Measurements from ENCODE around the gene ENTHD1.

The ENTHD1 gene

DNA sequence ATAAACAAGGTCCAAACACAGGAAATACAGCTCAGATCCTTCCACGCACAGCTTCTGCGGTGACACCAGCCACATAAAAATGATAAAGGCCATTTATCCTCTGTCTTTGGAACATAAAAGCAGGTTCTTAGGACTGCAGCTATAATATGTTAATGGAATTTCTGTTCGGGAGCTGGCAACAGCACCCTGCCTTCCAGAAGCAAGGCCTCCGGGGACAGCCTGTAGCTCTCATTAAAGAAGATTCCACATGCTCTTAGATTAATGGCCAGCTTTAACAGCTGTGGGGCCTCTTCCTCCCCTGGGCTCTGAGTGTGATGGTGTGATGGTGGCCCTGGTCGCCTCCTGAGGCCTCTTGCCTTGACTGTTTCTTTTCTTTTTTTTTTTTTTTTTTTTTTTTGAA lies 185.7 kb downstream of the ENTHD1 start:
- FAIRE-seq: no peak

DNA sequence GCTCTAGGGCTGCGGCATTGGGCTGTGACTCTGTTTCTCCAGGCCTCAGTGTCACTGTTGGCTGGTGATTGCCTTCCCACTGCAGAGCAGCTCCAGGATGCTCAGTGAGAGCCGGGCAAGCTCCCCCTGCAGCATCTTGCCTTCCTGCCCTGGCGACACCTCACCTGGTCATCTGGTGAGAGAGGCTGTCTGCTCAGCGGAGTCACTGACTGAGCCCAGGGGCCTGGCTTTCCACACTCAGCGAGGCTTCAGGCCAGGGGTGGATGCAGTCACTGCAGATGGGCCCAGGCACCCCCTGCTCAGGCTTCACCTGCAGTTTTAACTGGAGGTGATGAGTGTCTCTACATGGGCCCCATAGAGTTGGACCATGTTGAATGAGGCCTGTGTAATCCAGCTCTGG lies 186.2 kb downstream of the ENTHD1 start:
- no peak for FAIRE-seq

DNA sequence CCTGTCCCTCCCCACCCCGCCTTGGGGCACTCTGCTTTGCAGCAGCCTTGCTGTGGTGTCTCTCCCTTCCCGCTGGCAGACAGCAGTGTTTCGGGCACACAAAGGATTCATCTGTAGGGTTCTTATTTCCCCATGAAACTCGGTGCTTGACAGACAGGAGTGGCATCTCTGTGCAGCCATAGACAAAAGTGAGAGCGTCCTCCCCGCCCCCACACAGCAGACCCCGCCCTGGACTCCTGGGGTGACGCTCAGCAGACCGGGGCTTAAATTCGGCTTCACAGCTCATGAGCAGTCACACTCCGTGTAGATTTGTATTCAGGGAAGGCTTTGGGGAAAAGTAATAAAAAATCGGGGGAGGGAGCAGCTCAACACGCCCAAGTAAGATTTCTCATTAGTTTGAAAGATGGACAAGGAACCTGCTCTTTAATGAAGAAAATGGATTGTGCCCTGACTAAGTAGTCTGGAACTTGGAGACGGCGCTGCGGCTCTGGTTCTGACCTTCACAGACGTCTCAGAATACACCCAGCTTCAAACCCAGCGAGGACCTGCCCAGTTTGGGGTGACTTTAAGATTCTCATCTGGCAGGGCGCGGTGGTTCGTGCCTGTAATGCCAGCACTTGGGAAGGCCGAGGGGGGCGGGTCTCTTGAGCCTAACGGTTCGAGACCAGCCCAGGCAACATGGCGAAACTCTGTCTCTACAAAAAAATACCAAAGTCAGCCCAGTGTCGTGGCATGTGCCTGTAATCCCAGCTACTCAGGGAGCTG lies 187.0 kb downstream of the ENTHD1 start:
- FAIRE-seq: no peak

DNA sequence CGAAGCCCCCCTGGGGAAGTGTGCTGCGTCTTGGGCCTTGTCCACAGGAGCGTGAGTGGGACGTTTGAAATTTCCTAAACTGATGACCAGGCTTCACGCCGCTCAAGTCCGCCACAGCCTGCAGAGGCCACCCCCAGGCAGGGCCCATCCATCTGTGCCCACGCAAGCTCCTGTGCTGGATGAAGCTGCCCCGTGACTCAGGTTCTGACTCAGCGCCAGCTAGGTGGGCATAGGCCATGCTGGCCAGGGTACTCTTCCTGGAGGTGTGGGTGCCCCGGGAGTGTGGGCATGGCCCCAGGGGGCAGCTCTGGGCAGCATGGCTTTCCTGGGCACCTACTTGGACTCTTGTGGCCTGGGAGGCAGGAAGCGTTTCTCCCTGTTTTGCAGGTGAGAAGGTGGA lies 188.2 kb downstream of the ENTHD1 start:
- no peak for FAIRE-seq

DNA sequence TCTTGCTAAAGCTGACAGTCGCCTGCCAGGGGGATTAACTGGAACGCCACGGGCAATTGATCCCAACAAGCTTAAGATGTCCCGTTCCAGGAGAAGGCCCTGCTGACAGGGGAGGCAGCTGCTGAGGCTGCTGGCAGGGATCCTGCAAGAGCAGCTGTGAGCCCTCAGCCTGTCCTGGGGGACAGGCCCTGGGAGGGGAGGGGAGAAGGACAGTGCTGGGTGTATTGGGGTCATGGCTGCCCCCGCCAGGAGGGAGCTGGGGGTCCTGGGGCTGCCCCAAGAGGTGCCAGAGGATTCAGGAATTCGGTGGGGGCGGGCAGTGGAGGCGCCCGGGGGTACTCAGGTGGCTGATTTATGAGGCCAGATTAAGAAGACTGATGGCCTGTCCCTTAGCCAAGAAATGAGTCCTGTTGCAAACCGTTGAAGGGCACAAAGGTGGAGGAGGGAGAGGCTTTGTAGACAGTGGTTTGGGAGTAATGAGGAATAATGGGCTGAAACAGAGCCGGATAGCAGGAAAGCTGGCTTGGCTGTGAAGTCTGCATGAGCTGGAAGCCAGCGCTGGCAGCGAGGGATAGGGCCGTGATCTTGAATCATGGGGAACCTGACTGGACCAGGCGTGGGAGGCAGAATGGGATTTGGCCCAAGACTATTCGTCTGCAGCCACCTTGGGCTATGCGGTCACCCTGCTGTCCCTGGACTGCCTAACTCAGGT lies 189.5 kb downstream of the ENTHD1 start:
- FAIRE-seq: no peak

DNA sequence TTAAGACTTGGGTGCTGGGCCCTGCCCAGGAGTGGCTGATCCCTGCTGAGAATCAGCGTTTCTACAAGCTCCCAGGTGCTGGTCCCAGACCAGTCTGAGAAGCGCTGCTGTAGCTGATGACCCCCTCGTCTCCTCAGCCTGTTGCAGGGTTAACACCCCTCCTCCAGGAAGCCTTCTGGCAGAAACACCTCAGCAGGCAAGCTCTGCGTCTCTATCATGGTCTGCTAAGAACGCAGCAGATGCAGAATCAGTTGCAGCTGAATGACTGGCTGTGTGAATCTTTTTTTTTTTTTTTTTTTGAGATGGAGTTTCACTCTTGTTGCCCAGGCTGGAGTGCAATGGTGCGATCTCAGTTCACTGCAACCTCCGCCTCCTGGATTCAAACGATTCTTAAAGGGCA lies 190.5 kb downstream of the ENTHD1 start:
- no peak for FAIRE-seq

DNA sequence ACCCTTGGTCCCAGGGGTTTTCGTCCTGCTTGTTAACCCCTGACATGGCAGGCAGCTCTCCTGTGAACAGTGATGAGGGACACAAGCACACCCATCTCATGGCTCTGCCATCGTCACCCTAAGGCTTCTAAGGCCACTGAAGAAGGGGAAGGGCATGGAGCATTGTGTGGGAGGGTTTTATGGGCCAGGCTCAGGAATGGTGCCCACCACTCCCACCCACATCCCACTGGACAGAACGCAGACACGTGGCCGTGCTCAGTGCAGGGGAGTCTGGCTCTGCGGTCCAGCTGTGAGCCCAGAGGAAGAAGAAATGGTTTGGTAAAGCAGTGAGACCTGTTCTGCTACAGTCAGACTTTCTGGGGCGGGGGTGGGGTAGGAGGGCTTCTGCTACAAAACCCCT lies 193.0 kb downstream of the ENTHD1 start:
- FAIRE-seq: no peak

DNA sequence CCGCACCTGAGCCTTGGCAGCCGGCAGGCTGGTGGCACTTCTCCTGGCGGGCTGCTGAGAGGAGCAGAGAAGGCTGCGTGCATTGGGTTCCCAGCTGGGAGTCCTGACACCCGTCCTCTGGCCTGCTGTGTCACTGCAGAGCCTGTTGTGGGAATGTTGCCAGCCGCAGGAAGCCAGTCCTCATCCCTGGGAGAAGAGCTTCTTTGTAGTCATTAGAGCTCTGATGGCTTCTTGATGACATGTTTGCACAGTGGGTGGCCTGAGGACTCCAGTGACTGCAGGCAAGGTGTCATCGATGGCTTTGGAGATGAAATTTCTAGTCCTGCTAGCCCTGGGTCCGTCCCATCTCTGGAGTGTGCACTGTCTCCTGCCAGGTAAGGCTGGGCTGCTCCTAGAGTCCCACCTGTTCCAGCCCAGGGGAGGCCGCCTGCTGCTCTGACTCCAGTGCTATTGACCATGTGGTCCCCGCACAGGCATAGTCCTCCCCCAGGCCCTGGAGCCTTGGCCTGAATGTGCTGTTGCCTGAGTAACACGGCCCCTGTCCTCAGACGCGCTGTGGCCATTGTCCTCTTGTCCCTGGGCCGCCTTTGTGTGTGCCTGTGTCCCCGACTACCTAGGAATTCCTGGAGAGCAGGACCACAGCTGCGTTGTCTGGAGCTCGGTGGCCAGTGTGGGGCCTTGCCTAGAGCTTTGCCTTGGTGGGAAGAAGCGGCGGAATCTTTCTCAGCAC lies 193.8 kb downstream of the ENTHD1 start:
- no peak for FAIRE-seq

DNA sequence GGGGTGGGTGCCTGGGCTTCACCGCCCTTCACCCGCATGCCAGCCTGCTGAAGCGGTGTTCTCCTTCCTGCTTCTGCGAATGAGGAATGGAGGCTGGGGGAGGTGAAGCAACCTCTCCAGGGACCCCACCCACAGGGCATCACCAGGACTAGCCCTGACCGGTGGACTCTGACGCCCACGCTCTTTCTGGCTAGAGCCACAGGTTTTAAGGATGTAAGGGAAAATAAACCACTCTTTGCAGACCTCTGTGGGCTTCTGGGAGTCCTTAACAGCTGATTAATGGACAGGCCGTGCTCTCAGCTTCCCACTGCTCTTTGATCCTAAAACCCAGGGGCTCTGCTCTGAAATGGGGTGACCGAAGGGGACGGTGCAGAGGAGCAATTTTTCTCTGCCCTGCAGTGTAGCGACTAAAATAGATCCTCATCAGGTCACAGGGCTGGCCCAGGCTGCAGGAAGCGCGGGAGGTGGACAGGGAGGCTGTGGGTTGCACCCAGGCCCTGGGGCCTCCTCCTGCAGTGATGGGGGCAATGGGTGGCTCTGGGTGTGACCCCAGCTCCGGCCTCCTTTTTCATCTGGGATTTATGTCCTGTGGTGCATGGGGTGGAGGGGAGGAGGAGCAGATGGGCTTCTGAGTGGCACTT lies 195.7 kb downstream of the ENTHD1 start:
- no peak for FAIRE-seq

DNA sequence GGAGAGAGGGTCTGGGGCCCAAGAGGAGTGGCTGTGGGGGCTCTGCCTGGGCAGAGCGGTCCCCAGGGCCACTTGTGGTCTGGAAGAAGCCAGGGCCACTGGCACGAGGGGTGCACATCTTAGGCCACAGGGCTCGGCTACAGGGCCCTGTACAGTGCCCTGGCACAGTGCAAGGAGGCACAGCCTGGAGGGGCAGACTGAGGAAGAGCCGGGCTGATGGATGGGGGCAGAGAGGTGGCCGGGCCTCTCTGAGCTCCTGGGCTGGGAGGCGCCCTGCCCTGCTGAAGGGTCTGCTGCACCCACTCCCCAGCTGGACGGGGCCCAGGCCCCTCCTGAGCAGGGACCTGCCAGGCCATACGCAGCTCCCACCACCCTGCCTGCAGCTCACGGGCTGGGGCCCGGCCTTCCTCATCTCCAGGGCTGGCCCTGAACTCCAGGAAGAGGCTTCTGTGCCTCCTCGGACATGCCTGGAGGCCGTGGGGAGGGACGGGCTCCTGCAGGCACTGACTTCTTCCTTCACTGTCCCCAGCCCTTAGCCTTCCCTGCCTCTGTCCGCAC lies 199.5 kb downstream of the ENTHD1 start:
- FAIRE-seq: no peak
